ENCODE measurements around the gene ENDOV.

GRCh38 chr17:80427366-80428282 is 12.7 kb downstream of the ENDOV start:
- TF ChIP-seq POLR2AphosphoS5 (IDR thresholded peaks at IDR 0.05) (no peak), CTCF (IDR thresholded peaks at IDR 0.05) (no peak), POLR2A (IDR thresholded peaks at IDR 0.05; ENCODE audit: low read depth) (no peak)
